A673 (cell line): ENCODE data around the gene DEUP1. TPM values are rescaled to one million over a fixed set of nuclear protein-coding genes. Genes with fewer than 3 reads are reported as not detected.
"Not testable (repeated sequence)": the region's sequence is repeated elsewhere in the genome, so short reads cannot be mapped to it uniquely, and the experiment has no call there.

Source experiments
- BruUV-seq: library from RNA; stranded (reverse); fragments of 400-500 nt; replicated peaks from 2 replicates; lab custom pipeline; 2021; lab: Mats Ljungman, UMichigan
- CTCF ChIA-PET: fragments of 300-600 bp; sonication (Branson Sonifier 250); formaldehyde crosslinking; loops from one replicate; lab custom pipeline; 2022; ENCODE audit warnings: antibody characterized with exemption; lab: Charles Lee
- POLR2A ChIA-PET: fragments of 300-600 bp; sonication (Branson Sonifier 250); formaldehyde crosslinking; loops from one replicate; lab custom pipeline; 2022; ENCODE audit warnings: antibody characterized with exemption; ENCODE audit not compliant: low non-redundant PET; lab: Charles Lee
- DNase-seq: peaks from one replicate; pipeline ENCODE4 v3.0.0-alpha.2; 2015; ENCODE audit warnings: low spot score
- H3K27ac ChIP-seq: fragments of 200-600 bp; sonication (generic); 2 replicates; pipeline ENCODE4 v1.5.1; 2016; ENCODE audit warnings: mixed run types, low read depth, mild to moderate bottlenecking, mixed read lengths, antibody characterized with exemption, low read length; ENCODE audit not compliant: poor library complexity, severe bottlenecking
- H3K27me3 ChIP-seq: fragments of 200-600 bp; sonication (generic); replicated peaks from 2 replicates; pipeline ENCODE4 v1.6.1; 2017; ENCODE audit warnings: mixed run types, low read depth, mild to moderate bottlenecking, mixed read lengths, antibody characterized with exemption, low read length; ENCODE audit not compliant: insufficient read depth, poor library complexity
- H3K36me3 ChIP-seq: fragments of 200-600 bp; sonication (generic); 2 replicates; pipeline ENCODE4 v1.6.1; 2016; ENCODE audit warnings: mixed run types, mild to moderate bottlenecking, mixed read lengths, antibody characterized with exemption, low read length; ENCODE audit not compliant: insufficient read depth, poor library complexity, severe bottlenecking
- H3K4me1 ChIP-seq: fragments of 200-600 bp; sonication (generic); 2 replicates; pipeline ENCODE4 v1.6.1; 2017; ENCODE audit warnings: mixed run types, mild to moderate bottlenecking, mixed read lengths, antibody characterized with exemption, low read length; ENCODE audit not compliant: insufficient read depth, poor library complexity, severe bottlenecking
- H3K4me3 ChIP-seq: fragments of 200-600 bp; sonication (generic); 2 replicates; pipeline ENCODE4 v1.5.1; 2016; ENCODE audit warnings: low read depth, mixed run types, mild to moderate bottlenecking, mixed read lengths, low read length; ENCODE audit not compliant: poor library complexity, severe bottlenecking
- H3K9me3 ChIP-seq: fragments of 200-600 bp; sonication (generic); 2 replicates; pipeline ENCODE4 v1.6.1; 2016; ENCODE audit warnings: mixed run types, low read depth, mild to moderate bottlenecking, mixed read lengths, antibody characterized with exemption, low read length; ENCODE audit not compliant: poor library complexity, severe bottlenecking
- CTCF ChIP-seq: fragments of 300-800, 200-600 bp; sonication (generic); conservative IDR thresholded peaks from 2 replicates; pipeline ENCODE4 v1.5.1; 2017; ENCODE audit warnings: low read depth, mild to moderate bottlenecking, antibody characterized with exemption, low read length, moderate library complexity, mixed read lengths
- EZH2 ChIP-seq: fragments of 200-600 bp; sonication (generic); IDR thresholded peaks from 2 replicates; pipeline ENCODE4 v1.6.1; 2017; ENCODE audit warnings: borderline replicate concordance, low read depth, mild to moderate bottlenecking, mixed read lengths, antibody characterized with exemption, low read length; ENCODE audit not compliant: poor library complexity, severe bottlenecking
- intact Hi-C: fragments of 100-400 bp; cut with micrococcal nuclease; formaldehyde crosslinking; loops from one replicate; pipeline ENCODE4 v1.10.0; 2022; ENCODE audit not compliant: unreplicated experiment
- total RNA-seq: library from RNA; stranded (reverse); gene quantifications from 2 replicates; pipeline ENCODE4 v1.2.3, GENCODE V29; 2021

The DEUP1 gene
- total RNA-seq, 1 experiment from 2014 or later: not detected

GRCh38 chr11:93303689-93304088 is 26.9 kb upstream of the DEUP1 start:
- Histone ChIP-seq H3K27ac (no peak overlapping the region), H3K27me3 (peaks cover 12% of the 10 kb centered on the region), H3K9me3 (no peaks in the 10 kb centered on the region), H3K4me1 (no peaks in the 10 kb centered on the region), H3K4me3 (no peak overlapping the region), H3K36me3 (no peaks in the 10 kb centered on the region)
- intact Hi-C loops: no loop called here
- no TSS peak for BruUV-seq
- ChIA-PET POLR2A (no interaction called here), CTCF (no interaction called here)
- TF ChIP-seq CTCF (no peak), EZH2 (no peak)
- no peak for DNase-seq

- intact Hi-C loops, H3K36me3 ChIP-seq, DNase-seq, H3K27ac ChIP-seq, H3K4me1 ChIP-seq, H3K4me3 ChIP-seq, POLR2A ChIA-PET, BruUV-seq, CTCF ChIA-PET, H3K27me3 ChIP-seq: not testable (repeated sequence)
- H3K9me3 ChIP-seq: peaks cover 14% of the 10 kb centered on the region
Observed at GRCh38 chr11:93314399-93314798, 16.1 kb upstream of the DEUP1 start.

GRCh38 chr11:93319224-93319839 is 11.2 kb upstream of the DEUP1 start:
- H3K4me3 ChIP-seq: no peak overlapping the region
- no TSS peak for BruUV-seq
- peaks cover 9% of the 10 kb centered on the region for H3K9me3 ChIP-seq
- intact Hi-C loops: no loop called here
- no peak overlapping the region for H3K27ac ChIP-seq
- ChIA-PET CTCF (no interaction called here), POLR2A (no interaction called here)
- DNase-seq: no peak
- no peak for TF ChIP-seq EZH2
- no peak for TF ChIP-seq CTCF
- no peaks in the 10 kb centered on the region for H3K4me1 ChIP-seq
- H3K36me3 ChIP-seq: no peaks in the 10 kb centered on the region
- no peaks in the 10 kb centered on the region for H3K27me3 ChIP-seq

DNA sequence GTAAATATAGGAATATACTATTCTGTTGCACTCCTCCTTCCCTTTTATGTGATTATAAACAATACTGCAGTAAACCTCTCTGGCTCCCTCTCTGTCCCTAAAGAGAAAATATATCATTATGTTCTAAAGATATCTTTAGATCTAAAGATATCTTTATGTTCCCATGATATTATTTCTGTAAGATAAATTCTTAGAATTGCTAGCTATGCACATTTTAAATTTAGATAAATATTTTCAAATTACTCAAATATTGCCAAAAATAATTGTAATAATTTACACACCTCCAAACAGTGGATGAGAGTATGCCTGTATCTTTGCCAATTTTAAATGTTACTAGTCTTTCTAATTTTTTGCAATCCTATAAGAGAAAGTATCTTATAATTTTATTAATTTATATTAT is 10.3 kb upstream of the DEUP1 start:
- H3K4me3 ChIP-seq: no peak overlapping the region
- POLR2A ChIA-PET: no interaction called here
- intact Hi-C loops: no loop called here
- no TSS peak for BruUV-seq
- no peak for DNase-seq
- H3K36me3 ChIP-seq: no peaks in the 10 kb centered on the region
- CTCF ChIA-PET: no interaction called here
- H3K27me3 ChIP-seq: no peaks in the 10 kb centered on the region
- H3K9me3 ChIP-seq: peaks cover 9% of the 10 kb centered on the region
- H3K27ac ChIP-seq: no peak overlapping the region
- H3K4me1 ChIP-seq: no peaks in the 10 kb centered on the region
- TF ChIP-seq CTCF: no peak
- TF ChIP-seq EZH2: no peak
